NCI-H146 (cell line): ENCODE data around the gene YAP1.
"Not testable (repeated sequence)": the region's sequence is repeated elsewhere in the genome, so short reads cannot be mapped to it uniquely, and the experiment has no call there.

Experiments used
- DNase-seq: peaks from one replicate; lab custom pipeline; 2025; lab: John Stamatoyannopoulos, UW

The YAP1 gene

DNA sequence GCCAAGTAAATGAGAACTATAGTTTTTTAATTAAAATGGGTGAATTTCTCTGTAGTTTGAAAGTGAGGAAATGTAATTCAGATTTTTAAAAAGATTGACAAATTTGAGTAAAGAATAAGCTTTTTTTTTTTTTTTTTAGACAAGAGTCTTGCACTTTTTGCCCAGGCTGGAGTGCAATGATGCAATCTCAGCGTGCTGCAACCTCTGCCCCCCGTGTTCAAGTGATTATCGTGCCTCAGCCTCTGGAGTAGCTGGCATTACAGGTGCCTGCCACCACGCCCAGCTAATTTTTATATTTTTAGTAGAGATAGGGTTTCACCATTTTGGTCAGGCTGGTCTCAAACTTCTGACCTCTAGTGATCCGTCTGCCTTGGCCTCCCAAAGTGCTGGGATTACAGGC, 90.1 kb downstream of the YAP1 start:
- DNase-seq = not testable (repeated sequence)

DNA sequence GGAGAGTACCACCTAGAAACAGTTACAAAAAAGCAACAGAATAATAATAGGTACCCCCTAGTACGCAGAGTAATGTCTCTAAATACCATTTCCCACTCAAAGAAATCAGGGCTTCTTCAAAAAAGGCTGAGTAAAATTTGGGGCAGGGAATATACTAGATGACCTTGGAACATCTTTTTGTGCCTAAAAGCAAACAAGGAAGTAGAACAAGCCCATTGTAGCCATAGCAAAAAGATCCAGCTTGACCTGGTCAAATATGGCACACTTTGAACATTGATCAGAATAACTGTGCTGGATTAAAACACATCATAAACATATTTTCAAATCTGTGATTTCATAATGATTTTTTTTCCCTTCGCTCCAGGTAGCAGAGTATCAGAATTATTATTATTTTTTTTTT, 91.5 kb downstream of the YAP1 start:
- DNase-seq = no peak

DNA sequence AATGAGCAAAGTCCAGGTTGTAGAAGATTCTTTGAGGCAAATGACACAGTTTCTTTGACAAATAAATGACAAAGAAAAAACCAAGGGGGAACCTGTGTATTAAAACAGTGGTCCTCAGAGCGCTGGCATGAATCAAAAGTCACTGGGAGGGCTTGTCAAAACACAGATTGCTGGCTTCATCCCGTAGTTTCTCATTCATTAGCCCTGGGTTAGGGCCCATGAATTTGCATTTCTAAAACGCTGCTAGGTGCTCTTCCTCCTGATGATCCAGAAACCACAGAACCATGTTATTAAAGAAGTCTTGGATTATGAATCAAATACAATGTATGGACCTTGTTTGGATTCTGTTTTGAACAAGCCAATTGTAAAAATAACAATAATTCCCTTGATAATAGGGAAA, 92.7 kb downstream of the YAP1 start:
- no peak for DNase-seq

DNA sequence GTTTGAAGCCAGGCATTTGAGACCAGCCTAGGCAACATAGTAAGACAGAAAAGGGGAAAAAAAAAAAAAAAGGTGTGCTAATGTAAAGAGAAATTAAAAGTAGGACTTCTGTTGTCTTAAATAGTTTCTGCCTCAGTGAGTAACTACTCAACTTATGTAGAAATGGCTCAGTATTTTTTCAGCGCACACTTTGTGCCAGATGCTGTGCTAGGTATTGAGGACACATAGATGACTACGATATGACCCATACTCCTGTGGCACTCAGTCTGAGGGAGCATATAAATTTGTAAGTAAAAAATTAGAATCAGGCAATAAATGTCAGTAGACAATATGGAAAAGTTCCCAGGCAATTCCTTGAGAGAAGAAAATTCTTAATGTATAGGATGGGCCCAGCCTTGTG, 93.9 kb downstream of the YAP1 start:
- DNase-seq = no peak

DNA sequence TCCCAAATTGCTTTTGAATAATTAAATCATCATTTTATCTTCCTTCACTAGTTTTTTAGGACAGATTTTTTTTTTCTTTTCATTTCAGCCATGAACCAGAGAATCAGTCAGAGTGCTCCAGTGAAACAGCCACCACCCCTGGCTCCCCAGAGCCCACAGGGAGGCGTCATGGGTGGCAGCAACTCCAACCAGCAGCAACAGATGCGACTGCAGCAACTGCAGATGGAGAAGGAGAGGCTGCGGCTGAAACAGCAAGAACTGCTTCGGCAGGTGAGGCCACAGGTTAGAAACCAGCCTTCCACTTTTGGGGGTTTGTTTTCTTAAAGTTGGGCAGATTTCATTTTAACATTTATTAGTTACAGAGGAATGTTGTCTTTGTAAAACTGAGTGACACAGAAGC, 95.6 kb downstream of the YAP1 start:
- no peak for DNase-seq

DNA sequence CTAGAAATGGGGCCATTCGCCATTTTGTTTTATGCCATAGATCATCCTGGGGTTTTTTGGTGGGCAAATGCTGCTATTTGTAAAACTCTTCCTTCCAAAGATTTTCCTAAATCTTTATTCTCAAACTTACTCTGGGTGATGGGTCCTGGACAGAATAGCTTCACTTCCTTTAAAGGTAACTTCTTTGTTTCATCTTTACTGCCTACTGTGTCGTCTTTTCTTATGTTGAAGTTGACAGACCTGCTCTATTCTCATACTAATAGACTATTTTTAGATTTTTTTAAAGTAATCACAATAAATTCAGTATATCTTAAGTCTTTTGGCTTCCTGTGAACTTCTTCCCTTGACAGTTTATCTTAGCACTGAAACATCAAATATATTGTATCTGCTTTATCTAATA, 98.6 kb downstream of the YAP1 start:
- no peak for DNase-seq

DNA sequence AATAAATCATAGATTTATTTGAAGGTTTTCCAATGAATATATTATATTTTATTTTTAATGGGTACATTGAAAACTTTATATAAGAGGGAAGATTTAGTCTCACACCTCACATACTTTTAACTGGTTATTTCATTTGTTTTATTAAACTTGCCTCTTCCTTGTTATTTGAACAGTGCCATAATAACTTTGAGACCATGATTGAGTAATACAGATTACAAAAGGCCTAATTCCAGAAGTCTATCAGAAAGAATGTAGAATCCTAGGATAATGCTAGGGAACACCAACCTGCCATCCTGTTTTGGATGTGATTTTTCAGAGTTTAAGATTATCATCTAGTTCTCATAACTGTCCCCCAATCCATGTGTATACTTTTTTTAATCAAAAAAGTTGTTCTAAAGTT, 104.4 kb downstream of the YAP1 start:
- no peak for DNase-seq

DNA sequence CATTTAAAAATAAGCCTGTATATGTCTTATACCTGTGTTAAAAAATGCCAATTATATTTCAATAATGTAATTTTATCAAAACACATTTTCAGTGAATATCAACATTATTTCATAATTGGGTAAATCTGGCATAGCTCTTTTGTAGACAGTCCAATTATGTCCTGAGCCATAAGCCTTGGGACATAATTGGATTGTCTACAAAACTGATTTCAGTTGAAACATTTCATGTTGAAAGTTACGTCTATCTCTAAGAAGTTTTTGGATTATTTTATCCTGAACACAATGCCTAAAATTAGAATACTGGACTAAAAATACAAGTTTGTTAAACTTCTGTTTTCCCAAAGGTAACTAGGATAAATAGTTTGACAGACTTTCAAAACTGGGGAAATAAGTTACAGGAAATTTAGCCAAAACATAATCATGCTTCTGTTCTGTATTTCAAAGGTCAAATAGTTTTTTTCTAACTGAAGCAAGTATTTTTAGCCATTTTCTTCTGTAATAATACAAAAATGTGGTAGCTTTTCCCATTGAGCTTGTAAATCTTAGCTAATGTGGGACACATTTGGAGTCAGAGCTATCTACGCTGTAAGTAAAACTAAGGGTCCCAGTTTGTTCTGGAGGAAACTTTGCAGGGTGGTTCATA, 106.3 kb downstream of the YAP1 start:
- DNase-seq = no peak

GRCh38 chr11:102220728-102221467, 110.7 kb downstream of the YAP1 start:
- no peak for DNase-seq

- no peak for DNase-seq
These were observed 113.6 kb downstream of the YAP1 start for GRCh38 chr11:102223859-102224258.

GRCh38 chr11:102225689-102226568, 115.7 kb downstream of the YAP1 start:
- DNase-seq = no peak

- DNase-seq = no peak
These were observed 116.6 kb downstream of the YAP1 start for GRCh38 chr11:102226702-102227490.

DNA sequence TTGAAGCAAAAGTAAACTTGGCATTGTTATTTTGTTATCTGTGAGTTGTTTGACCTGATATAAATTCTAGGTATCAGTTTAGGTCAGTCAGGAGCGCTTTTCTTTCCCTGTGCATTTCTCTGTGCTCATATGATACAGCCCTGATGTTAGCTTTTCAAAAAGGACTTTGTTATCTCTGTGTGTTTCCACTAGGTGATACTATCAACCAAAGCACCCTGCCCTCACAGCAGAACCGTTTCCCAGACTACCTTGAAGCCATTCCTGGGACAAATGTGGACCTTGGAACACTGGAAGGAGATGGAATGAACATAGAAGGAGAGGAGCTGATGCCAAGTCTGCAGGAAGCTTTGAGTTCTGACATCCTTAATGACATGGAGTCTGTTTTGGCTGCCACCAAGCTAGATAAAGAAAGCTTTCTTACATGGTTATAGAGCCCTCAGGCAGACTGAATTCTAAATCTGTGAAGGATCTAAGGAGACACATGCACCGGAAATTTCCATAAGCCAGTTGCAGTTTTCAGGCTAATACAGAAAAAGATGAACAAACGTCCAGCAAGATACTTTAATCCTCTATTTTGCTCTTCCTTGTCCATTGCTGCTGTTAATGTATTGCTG, 119.4 kb downstream of the YAP1 start:
- no peak for DNase-seq

DNA sequence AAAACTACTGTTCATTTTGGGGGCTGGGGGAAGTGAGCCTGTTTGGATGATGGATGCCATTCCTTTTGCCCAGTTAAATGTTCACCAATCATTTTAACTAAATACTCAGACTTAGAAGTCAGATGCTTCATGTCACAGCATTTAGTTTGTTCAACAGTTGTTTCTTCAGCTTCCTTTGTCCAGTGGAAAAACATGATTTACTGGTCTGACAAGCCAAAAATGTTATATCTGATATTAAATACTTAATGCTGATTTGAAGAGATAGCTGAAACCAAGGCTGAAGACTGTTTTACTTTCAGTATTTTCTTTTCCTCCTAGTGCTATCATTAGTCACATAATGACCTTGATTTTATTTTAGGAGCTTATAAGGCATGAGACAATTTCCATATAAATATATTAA, 119.9 kb downstream of the YAP1 start:
- DNase-seq = no peak

DNA sequence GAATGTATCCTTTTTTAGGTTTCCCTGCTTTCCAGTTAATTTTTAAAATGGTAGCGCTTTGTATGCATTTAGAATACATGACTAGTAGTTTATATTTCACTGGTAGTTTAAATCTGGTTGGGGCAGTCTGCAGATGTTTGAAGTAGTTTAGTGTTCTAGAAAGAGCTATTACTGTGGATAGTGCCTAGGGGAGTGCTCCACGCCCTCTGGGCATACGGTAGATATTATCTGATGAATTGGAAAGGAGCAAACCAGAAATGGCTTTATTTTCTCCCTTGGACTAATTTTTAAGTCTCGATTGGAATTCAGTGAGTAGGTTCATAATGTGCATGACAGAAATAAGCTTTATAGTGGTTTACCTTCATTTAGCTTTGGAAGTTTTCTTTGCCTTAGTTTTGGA, 120.7 kb downstream of the YAP1 start:
- no peak for DNase-seq

- no peak for DNase-seq
These were observed 124.7 kb downstream of the YAP1 start for GRCh38 chr11:102234779-102235439.

GRCh38 chr11:102237096-102237735, 127.0 kb downstream of the YAP1 start:
- no peak for DNase-seq

DNA sequence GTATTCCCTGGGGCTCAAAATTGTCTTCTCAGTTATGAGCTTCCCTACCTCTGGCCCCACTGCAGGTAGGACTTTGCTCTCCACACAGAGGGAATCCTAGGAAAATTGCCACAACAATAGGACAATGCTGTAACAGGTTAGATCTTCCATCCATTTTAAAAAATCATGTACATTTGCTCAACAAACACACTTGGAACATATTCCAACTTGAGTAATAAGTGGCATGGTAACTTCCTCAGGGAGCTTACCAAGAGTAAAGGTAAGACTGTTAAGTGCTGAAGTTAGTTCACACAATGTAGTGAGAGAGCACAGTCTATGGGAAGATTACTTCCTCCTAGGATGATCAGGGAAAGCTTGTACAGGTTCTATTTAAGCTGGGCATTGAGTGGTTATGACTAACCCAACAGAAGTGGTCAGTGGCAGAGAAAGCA, 128.2 kb downstream of the YAP1 start:
- no peak for DNase-seq

- no peak for DNase-seq
These were observed 129.2 kb downstream of the YAP1 start for GRCh38 chr11:102239448-102239847.

GRCh38 chr11:102239911-102240310, 129.7 kb downstream of the YAP1 start:
- DNase-seq = no peak

- DNase-seq = no peak
These were observed 130.3 kb downstream of the YAP1 start for GRCh38 chr11:102240502-102240901.
